Measurements from ENCODE around the gene MYO7A.

Gene MYO7A

GRCh38 chr11:77127920-77128691 is at the start of gene MYO7A:
MYO7A (plus strand) TSS chr11:77128246; CDS start chr11:77130635, 2,389 bp downstream.
- DNase-seq (ENCODE audit: low read depth in 3 of 3), result no peak

GRCh38 chr11:77079666-77080065 is 48.4 kb upstream of the MYO7A start:
- DNase-seq (ENCODE audit: low read depth in 3 of 3), result no peak

GRCh38 chr11:77080643-77081210 is 47.3 kb upstream of the MYO7A start:
- no peak for DNase-seq (ENCODE audit: low read depth in 3 of 3)

- no peak for DNase-seq (ENCODE audit: low read depth in 3 of 3)
Measured at GRCh38 chr11:77081381-77081851, 46.6 kb upstream of the MYO7A start.

GRCh38 chr11:77081976-77082836 is 45.8 kb upstream of the MYO7A start:
- peak in 1 of 3 experiments; percentile 7 for DNase-seq (ENCODE audit: low read depth in 3 of 3)

- peak in 1 of 3 experiments; percentile 18 for DNase-seq (ENCODE audit: low read depth in 3 of 3)
Measured at GRCh38 chr11:77082838-77083565, 45.0 kb upstream of the MYO7A start.

- DNase-seq (ENCODE audit: low read depth in 3 of 3), result no peak
Measured at GRCh38 chr11:77083566-77084245, 44.3 kb upstream of the MYO7A start.

- no peak for DNase-seq (ENCODE audit: low read depth in 3 of 3)
Measured at GRCh38 chr11:77084581-77085191, 43.4 kb upstream of the MYO7A start.

- no peak for DNase-seq (ENCODE audit: low read depth in 3 of 3)
Measured at GRCh38 chr11:77085652-77086051, 42.4 kb upstream of the MYO7A start.

GRCh38 chr11:77086521-77087472 is 41.2 kb upstream of the MYO7A start:
- no peak for DNase-seq (ENCODE audit: low read depth in 3 of 3)

GRCh38 chr11:77087723-77088225 is 40.3 kb upstream of the MYO7A start:
- no peak for DNase-seq (ENCODE audit: low read depth in 3 of 3)

GRCh38 chr11:77088236-77089003 is 39.6 kb upstream of the MYO7A start:
- no peak for DNase-seq (ENCODE audit: low read depth in 3 of 3)

GRCh38 chr11:77089004-77089545 is 39.0 kb upstream of the MYO7A start:
- no peak for DNase-seq (ENCODE audit: low read depth in 3 of 3)

- DNase-seq (ENCODE audit: low read depth in 3 of 3), result no peak
Measured at GRCh38 chr11:77090046-77090372, 38.0 kb upstream of the MYO7A start.

- DNase-seq (ENCODE audit: low read depth in 3 of 3), result no peak
Measured at GRCh38 chr11:77090373-77091111, 37.5 kb upstream of the MYO7A start.

- DNase-seq (ENCODE audit: low read depth in 3 of 3), result peak; percentile 52 to 59 (median 56)
Measured at GRCh38 chr11:77091146-77091940, 36.7 kb upstream of the MYO7A start.

GRCh38 chr11:77092382-77092781 is 35.7 kb upstream of the MYO7A start:
- no peak for DNase-seq (ENCODE audit: low read depth in 3 of 3)
